Bronchial epithelial cell (primary cell): Measurements from ENCODE around the gene CXCL12. TPM values are rescaled to one million over a fixed set of nuclear protein-coding genes. Genes with fewer than 3 reads are reported as not detected.

ENCODE experiments used
- DNase-seq: peaks from one replicate; pipeline ENCODE4 v3.0.0-alpha.2; 2010; ENCODE audit warnings: low read depth
- FAIRE-seq: peaks from 2 replicates; lab custom pipeline; 2011; peaks lifted over from hg19 to GRCh38; lab: Jason Lieb, UNC
- H3K27me3 ChIP-seq: 2 replicates; pipeline ENCODE4 v1.5.1; 2011; ENCODE audit warnings: low read length; ENCODE audit not compliant: control insufficient read depth, insufficient read depth
- H3K36me3 ChIP-seq: 2 replicates; pipeline ENCODE4 v1.5.1; 2011; ENCODE audit warnings: low read length; ENCODE audit not compliant: control insufficient read depth, insufficient read depth
- H3K4me3 ChIP-seq: 2 replicates; pipeline ENCODE4 v1.5.1; 2011; ENCODE audit warnings: mild to moderate bottlenecking, low read depth, low read length, control low read depth
- total RNA-seq: library from RNA; depleted of rRNA; stranded (reverse); fragments of >200 nt; gene quantifications from 2 replicates; pipeline ENCODE4 v1.2.1, GENCODE V29; 2014
- TF ChIP-seq, protein P1 (sequence below): IDR thresholded peaks from 2 replicates; pipeline ENCODE4 v1.5.1; 2011; ENCODE audit warnings: mild to moderate bottlenecking, moderate library complexity, low read length, control low read depth, inconsistent platforms; ENCODE audit not compliant: insufficient read depth, severe bottlenecking

CXCL12 gene
- total RNA-seq, 1 donor from 2014 or later = 1.3 TPM

DNA sequence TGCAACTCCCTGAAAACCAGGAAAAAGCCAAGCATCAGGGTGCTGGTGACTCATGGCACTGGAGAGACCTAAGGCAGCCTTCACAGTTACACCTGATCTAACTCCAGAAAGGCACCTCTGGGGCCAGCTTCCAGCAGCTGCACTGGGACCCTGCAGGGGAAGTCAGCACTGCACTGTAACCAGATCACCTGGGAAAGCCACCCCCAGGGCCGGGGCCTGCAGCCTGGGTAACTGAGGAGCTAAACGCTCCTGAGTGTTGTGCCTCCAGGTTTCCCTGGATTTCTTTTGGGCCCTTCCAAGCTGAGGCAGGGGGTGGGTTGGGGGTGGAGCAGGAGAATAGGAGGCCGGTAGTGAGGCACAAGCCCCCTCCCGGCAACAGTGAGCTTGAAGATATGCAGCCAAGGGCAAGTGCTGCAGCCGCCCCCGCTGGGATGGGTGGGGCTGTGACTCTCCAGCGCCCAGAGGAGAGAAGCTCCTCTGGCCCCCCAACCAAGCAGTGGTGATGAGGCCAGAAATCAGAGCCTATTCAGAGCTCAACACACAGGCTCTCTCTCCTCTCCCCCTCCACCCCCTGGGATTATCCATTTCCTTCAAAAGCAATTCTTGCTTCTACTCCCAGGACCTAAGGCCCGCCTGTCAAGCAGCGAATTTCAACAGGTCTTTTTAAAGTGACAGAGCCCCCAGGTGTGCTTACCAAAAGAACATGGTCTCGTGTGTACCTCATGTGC lies 2.6 kb downstream of the CXCL12 start:
- TF ChIP-seq, protein P1, sequence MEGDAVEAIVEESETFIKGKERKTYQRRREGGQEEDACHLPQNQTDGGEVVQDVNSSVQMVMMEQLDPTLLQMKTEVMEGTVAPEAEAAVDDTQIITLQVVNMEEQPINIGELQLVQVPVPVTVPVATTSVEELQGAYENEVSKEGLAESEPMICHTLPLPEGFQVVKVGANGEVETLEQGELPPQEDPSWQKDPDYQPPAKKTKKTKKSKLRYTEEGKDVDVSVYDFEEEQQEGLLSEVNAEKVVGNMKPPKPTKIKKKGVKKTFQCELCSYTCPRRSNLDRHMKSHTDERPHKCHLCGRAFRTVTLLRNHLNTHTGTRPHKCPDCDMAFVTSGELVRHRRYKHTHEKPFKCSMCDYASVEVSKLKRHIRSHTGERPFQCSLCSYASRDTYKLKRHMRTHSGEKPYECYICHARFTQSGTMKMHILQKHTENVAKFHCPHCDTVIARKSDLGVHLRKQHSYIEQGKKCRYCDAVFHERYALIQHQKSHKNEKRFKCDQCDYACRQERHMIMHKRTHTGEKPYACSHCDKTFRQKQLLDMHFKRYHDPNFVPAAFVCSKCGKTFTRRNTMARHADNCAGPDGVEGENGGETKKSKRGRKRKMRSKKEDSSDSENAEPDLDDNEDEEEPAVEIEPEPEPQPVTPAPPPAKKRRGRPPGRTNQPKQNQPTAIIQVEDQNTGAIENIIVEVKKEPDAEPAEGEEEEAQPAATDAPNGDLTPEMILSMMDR = no peak
- DNase-seq (no peak), FAIRE-seq (no peak)
- Histone ChIP-seq H3K4me3 (no peak overlapping the region), H3K27me3 (peaks cover 19% of the 10 kb centered on the region), H3K36me3 (no peaks in the 10 kb centered on the region)

DNA sequence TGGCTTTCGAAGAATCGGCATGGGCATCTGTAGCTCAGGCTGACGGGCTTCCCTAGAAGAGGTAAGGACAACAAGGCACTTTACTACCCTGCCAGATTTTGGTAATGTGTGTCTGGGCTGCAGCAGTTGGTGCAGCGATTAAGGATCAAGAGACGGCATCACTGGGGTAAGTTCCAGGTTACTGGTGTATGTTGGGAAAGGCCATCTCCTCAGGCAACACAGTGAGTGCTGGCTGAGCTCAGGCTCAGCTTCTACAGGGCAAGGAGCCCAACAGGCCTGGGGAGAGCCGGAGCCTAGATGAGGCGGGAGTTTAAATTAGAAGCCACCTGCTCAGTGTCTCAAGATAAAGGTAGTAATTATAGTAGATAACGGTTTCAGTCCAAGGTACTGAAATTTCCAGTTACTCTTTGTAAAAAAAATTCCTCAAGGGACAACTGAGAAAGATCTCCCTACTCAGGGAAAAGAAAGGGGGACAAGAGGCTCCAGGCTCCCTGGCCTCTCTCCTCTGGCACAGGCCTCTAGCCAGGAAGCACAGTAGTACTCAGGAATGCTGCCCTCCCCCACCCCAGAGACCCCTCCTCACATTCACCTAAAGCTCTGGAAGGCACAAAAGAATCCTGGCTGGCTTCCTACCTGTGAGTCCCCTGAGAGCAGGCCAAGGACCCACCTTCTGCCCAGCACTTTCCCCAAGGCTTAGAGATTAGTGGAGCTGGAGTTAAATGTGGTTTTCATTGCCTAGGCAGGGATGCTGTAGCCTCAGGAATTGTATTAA lies 3.9 kb downstream of the CXCL12 start:
- Histone ChIP-seq H3K27me3 (peaks cover 17% of the 10 kb centered on the region), H3K4me3 (no peak overlapping the region), H3K36me3 (no peaks in the 10 kb centered on the region)
- no peak for FAIRE-seq
- no peak for DNase-seq
- TF ChIP-seq, protein P1 = no peak

DNA sequence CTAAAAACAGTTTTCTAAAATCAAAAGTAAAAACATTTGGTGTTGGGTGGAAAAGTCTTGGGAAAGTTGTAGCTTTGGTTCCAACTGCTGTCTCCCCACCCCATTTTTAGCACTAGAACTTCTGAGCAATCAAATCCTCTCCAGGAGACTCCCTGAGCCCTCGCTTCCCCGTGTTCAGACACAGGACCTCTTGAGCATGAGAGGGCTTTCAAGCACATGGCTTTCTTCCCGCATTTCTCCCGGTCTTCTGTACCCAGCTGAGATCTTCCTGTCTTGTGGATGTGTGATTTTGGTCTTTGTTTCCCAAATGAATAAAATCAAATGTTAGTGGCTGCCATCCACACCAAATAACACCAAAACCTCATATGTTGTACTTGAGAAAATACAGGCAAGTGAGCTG lies 5.0 kb downstream of the CXCL12 start:
- Histone ChIP-seq H3K27me3 (peaks cover 11% of the 10 kb centered on the region), H3K36me3 (no peaks in the 10 kb centered on the region), H3K4me3 (no peak overlapping the region)
- TF ChIP-seq, protein P1 = no peak
- DNase-seq = no peak
- FAIRE-seq = no peak

DNA sequence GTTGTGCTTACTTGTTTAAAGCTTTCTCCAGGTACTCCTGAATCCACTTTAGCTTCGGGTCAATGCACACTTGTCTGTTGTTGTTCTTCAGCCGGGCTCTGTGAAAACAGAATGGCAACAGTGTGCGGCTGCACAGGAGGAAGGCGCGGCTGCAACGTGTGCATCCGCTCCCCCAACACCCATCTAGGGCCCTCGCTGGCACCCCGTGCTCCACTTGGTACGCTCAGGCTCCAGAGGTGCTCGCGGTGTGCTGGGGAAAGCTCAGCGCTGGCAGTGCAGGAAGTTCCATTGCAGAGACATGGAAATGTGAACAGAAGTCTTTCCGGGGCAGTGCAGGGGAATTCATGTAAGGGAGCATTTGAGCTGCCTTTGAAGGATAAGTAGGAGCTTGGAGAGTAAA lies 6.3 kb downstream of the CXCL12 start:
- DNase-seq = no peak
- TF ChIP-seq, protein P1 = no peak
- no peaks in the 10 kb centered on the region for H3K36me3 ChIP-seq
- H3K27me3 ChIP-seq = peaks cover 3% of the 10 kb centered on the region
- H3K4me3 ChIP-seq = no peak overlapping the region
- no peak for FAIRE-seq

GRCh38 chr10:44377651-44378310 lies 7.1 kb downstream of the CXCL12 start:
- Histone ChIP-seq H3K4me3 (no peak overlapping the region), H3K36me3 (no peaks in the 10 kb centered on the region), H3K27me3 (no peaks in the 10 kb centered on the region)
- FAIRE-seq (no peak), DNase-seq (no peak)
- TF ChIP-seq, protein P1 = no peak
